GM10847 (cell line): Measurements from ENCODE around the gene ERGIC1.

Experiments used
- POLR2A ChIP-seq: IDR thresholded peaks from 2 replicates; pipeline ENCODE4 v1.6.1; 2011; ENCODE audit not compliant: insufficient read length; ENCODE audit errors: extremely low read depth

The ERGIC1 gene

GRCh38 chr5:172952034-172952511 lies 118.0 kb downstream of the ERGIC1 start:
- no peak for TF ChIP-seq POLR2A

DNA sequence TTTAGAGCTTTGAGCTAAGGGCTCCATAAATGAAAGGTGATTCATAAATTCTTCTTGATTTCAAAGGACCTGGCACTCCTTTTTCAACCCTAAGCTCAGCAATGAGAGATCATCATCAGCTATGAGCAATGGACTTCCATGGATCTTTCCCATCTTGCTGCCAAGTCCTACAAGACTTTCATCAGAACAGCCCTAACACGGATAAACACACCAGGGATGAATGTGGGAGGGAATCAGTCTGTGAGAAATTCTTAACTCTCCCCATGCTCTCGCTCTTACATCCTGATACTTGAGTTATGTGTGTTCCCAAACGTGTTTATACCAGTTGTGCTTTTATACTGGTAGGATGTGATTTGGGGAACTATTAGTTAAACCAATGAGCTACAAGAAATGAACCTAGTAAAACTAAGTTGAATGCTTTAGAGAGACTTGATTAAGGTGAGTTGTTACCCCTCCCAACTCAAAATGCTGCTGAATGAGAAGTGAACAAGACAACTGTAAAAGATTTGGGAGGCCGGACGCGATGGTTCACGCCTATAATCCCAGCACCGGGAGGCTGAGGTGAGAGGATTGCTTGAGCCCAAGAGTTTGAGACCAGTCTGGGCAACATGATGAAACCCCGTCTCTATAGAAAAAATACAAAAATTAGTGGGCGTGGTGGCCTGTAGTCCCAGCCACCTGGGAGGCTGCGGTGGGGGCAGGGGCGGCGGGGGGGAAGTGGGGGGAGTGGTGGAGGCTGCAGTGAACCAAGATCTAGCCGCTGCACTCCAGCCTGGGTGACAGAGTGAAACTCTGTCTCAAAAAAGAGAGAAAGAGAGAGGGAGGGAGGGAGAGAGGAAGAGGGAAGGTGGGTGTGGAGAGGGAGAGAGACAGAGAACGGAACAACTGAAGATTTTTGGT lies 120.0 kb downstream of the ERGIC1 start:
- TF ChIP-seq POLR2A = no peak

- TF ChIP-seq POLR2A = no peak
Measured at GRCh38 chr5:172954751-172955159, 120.7 kb downstream of the ERGIC1 start.

DNA sequence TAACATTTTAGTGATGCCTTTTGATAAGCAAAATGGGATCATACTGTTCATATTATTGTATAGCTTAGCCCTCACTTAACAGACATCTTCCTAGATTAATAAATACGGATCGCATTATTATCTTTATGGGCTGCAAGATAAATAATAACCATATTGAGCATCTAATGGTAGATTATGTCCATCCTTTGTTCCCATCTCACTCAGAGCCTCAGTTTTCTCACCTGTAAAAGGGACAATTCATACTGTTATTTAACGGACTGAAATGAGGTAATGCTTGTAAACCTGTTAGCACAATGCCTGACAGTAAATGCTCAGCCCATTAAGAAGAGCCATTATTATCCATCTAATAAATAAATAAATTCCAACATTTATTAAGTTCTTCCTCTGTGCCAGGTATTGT lies 122.2 kb downstream of the ERGIC1 start:
- no peak for TF ChIP-seq POLR2A

DNA sequence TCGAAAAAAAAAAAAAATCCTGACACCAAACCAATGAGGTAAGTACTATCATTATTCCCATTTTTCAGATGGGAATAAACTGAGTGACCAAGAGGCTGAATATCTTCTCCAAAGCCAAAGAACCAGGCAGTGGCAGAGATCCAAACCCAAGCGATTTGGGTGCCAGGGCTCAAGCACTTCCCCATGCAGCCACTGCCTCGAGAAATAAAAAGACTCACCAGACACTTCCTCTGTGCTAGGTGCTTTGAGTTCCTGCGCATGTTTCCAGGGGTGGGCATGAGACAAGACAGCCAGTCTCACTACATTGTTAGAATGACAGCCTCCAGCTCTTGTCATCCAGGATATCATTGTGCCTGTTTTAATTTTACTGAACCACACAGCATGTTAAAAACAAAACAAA lies 122.9 kb downstream of the ERGIC1 start:
- no peak for TF ChIP-seq POLR2A

- no peak for TF ChIP-seq POLR2A
Measured at GRCh38 chr5:172957458-172957857, 123.4 kb downstream of the ERGIC1 start.

GRCh38 chr5:172958331-172959046 lies 124.4 kb downstream of the ERGIC1 start:
- no peak for TF ChIP-seq POLR2A

- no peak for TF ChIP-seq POLR2A
Measured at GRCh38 chr5:172959824-172960799, 126.1 kb downstream of the ERGIC1 start.

GRCh38 chr5:172969921-172970320 lies 135.9 kb downstream of the ERGIC1 start:
- no peak for TF ChIP-seq POLR2A

DNA sequence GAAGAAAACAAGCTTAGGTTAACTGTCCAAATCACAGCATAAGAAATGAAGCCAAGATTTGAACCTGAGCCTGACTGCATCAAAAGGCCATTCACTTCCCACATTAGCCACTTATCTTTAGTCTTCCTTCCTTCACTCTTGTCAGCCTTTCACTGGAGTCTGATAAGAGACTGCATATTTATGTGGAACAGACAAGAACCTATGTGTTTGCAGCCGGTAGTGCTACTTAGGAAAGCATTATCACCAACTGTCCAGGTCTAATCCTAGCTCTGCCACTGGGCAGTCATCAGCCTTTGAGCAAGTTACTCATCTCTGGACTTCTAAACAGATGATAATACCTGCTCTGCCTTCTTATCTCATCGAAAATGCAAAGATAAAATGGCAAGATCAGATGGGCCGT lies 137.4 kb downstream of the ERGIC1 start:
- TF ChIP-seq POLR2A = no peak

DNA sequence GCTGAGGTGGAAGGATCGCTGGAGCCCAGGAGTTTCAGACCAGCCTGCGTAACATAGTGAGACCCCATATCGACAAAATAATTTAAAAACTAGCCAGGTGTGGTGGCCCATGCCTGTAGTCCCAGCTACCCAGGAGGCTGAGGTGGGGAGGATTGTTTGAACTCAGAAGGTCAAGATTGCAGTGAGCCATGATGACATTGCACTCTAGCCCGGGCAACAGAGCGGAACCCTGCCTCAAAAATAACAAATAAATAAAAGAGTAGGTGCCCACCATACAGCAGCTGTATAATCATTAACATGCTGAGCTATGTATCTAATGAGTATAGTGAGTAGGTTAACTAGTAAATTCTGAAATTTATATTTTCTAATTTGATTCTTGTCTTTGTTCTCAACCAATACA lies 138.5 kb downstream of the ERGIC1 start:
- TF ChIP-seq POLR2A = no peak

- no peak for TF ChIP-seq POLR2A
Measured at GRCh38 chr5:172973127-172973916, 139.3 kb downstream of the ERGIC1 start.

DNA sequence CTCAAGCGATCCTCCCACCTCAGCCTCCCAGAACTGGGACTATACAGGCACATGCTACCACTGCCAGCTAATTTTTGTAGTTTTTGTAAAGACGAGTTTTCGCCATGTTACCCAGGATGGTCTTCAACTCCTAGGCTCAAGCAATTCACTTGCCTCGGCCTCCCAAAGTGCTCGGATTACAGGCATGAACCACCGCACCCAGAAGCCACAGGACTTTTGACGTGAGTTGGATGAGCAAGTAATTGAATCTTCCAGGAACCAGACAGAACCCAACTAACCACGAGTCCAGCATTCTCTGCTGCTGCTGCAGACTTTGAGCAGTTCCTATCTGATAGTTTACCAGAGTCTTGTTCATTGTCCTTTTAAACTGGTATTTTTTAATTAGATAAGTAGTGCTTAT lies 139.9 kb downstream of the ERGIC1 start:
- TF ChIP-seq POLR2A = no peak

- TF ChIP-seq POLR2A = no peak
Measured at GRCh38 chr5:172975289-172975688, 141.2 kb downstream of the ERGIC1 start.

DNA sequence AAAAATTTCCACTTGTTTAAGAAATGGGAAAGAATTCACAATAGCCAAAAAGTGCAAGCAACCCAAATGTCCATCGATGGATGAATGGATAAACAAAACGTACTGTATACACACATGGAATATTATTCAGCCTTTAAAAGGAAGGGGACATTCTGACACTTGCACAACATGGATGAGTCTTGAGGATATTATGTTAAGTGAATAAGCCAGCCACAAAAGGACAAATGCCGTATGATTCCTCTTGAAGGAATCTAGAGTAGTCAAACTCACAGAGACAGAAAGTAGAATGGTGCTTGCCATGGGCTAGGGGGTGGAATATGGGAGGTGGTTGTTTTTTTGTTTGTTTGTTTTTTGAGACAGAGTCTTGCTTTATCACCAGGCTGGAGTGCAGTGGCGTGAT lies 145.7 kb downstream of the ERGIC1 start:
- no peak for TF ChIP-seq POLR2A

GRCh38 chr5:172981931-172982330 lies 147.9 kb downstream of the ERGIC1 start:
- no peak for TF ChIP-seq POLR2A
